ENCODE measurements around the gene HOXA6.

- TF ChIP-seq CTCF (IDR thresholded peaks at IDR 0.05) (no peak), ZFX (IDR thresholded peaks at IDR 0.05; ENCODE audit: borderline replicate concordance) (no peak)
Observed at GRCh38 chr7:27097686-27098577, 49.6 kb downstream of the HOXA6 start.

All from 22Rv1 (cell line).